GM12878 (cell line): ENCODE measurements around the gene NUDT22. TPM values are rescaled to one million over a fixed set of nuclear protein-coding genes. Genes with fewer than 3 reads are reported as not detected.
A peak's percentile ranks its signal among the peaks of the same experiment; 100 is the strongest.

ENCODE experiments used
- ATAC-seq: fragments of 200-7000 bp; cut with Tn5 transposase; 3 replicates; pipeline ENCODE4 v1.9.1; 2020; ENCODE audit warnings: mild to moderate bottlenecking, moderate library complexity
- BruUV-seq: library from RNA; stranded (reverse); fragments of 400-500 nt; replicated peaks from 2 replicates; lab custom pipeline; 2021; lab: Mats Ljungman, UMichigan
- CTCF ChIA-PET: fragments of 300-600 bp; sonication (Branson Sonifier 250); formaldehyde crosslinking; extraction: SDS; loops from one replicate; lab custom pipeline; 2021; ENCODE audit warnings: inconsistent platforms; lab: Yijun Ruan, JAX
- POLR2A ChIA-PET: fragments of 350-600 bp; formaldehyde crosslinking; extraction: SDS; loops from one replicate; lab custom pipeline; 2021; ENCODE audit warnings: inconsistent platforms; lab: Charles Lee
- RAD21 ChIA-PET: fragments of 300-600 bp; sonication (Branson Sonifier 250); formaldehyde crosslinking; loops from one replicate; lab custom pipeline; 2023; ENCODE audit warnings: antibody characterized with exemption; ENCODE audit not compliant: unreplicated experiment; lab: Charles Lee
- SMC1A ChIA-PET: fragments of 300-600 bp; sonication (Branson Sonifier 250); formaldehyde crosslinking; loops from one replicate; lab custom pipeline; 2023; ENCODE audit not compliant: unreplicated experiment, uncharacterized antibody; lab: Charles Lee
- DNase-seq: peaks from one replicate; pipeline ENCODE4 v3.0.0-alpha.2; 2011; ENCODE audit warnings: low read depth, low spot score
- FAIRE-seq: peaks from 3 replicates; lab custom pipeline; 2011; peaks lifted over from hg19 to GRCh38; lab: Jason Lieb, UNC
- H2AFZ ChIP-seq: 2 replicates; pipeline ENCODE4 v1.6.0; 2011; ENCODE audit warnings: low read depth, low read length, control low read depth; ENCODE audit not compliant: control insufficient read depth
- H3K27ac ChIP-seq: 2 replicates; pipeline ENCODE4 v1.5.1; 2011; ENCODE audit warnings: control low read depth; ENCODE audit not compliant: control insufficient read depth, insufficient read depth
- H3K27me3 ChIP-seq, 2 experiments: replicated peaks in 1 of 2; 2 replicates each; pipeline versions ENCODE4 v1.6.0 to v1.6.1; 2011; ENCODE audit warnings: low read length in 1 of 2; ENCODE audit not compliant: control insufficient read depth in 2 of 2, insufficient read depth in 2 of 2
- H3K36me3 ChIP-seq, 2 experiments: 2 replicates each; pipeline ENCODE4 v1.5.1; 2011; ENCODE audit warnings: low read length in 1 of 2; ENCODE audit not compliant: control insufficient read depth in 2 of 2, insufficient read depth in 2 of 2
- H3K4me1 ChIP-seq: 2 replicates; pipeline ENCODE4 v1.6.1; 2011; ENCODE audit warnings: mild to moderate bottlenecking, low read length, moderate library complexity, mixed read lengths; ENCODE audit not compliant: control insufficient read depth, insufficient read depth
- H3K4me2 ChIP-seq: 2 replicates; pipeline ENCODE4 v1.6.0; 2011; ENCODE audit warnings: control low read depth; ENCODE audit not compliant: control insufficient read depth, insufficient read depth
- H3K4me3 ChIP-seq: fragments of 200-600 bp; sonication (generic); 2 replicates; pipeline ENCODE4 v1.5.1; 2016
- H3K79me2 ChIP-seq: 2 replicates; pipeline ENCODE4 v1.6.0; 2011; ENCODE audit warnings: low read length; ENCODE audit not compliant: control insufficient read depth, insufficient read depth
- H3K9ac ChIP-seq: 2 replicates; pipeline ENCODE4 v1.8.0; 2011; ENCODE audit warnings: low read length, control low read depth, mixed read lengths; ENCODE audit not compliant: control insufficient read depth, insufficient read depth
- H3K9me3 ChIP-seq: replicated peaks from 3 replicates; pipeline ENCODE4 v1.5.1; 2011; ENCODE audit warnings: mild to moderate bottlenecking, low read length; ENCODE audit not compliant: control insufficient read depth, insufficient read depth
- H4K20me1 ChIP-seq: 2 replicates; pipeline ENCODE4 v1.6.0; 2011; ENCODE audit not compliant: control insufficient read depth, insufficient read depth
- ATF3 ChIP-seq: IDR thresholded peaks from 2 replicates; pipeline ENCODE4 v1.6.1; 2011; ENCODE audit warnings: low read depth, mild to moderate bottlenecking, low read length, moderate library complexity, borderline replicate concordance; ENCODE audit errors: extremely low read depth
- CBX3 ChIP-seq: fragments of 200-600 bp; sonication (generic); IDR thresholded peaks from 2 replicates; pipeline ENCODE4 v1.6.1; 2016; ENCODE audit warnings: low read depth, borderline replicate concordance
- CREB1 ChIP-seq: IDR thresholded peaks from 2 replicates; pipeline ENCODE4 v1.6.1; 2012; ENCODE audit warnings: low read depth, mild to moderate bottlenecking, inconsistent platforms
- HDGF ChIP-seq: fragments of 450-650 bp; IDR thresholded peaks from 2 replicates; pipeline ENCODE4 v1.6.1; 2016; ENCODE audit warnings: antibody characterized with exemption
- NFIC ChIP-seq: IDR thresholded peaks from 2 replicates; pipeline ENCODE4 v1.6.1; 2012; ENCODE audit warnings: low read depth, mild to moderate bottlenecking, inconsistent platforms, low read length, moderate library complexity
- NRF1 ChIP-seq: conservative IDR thresholded peaks from 2 replicates; pipeline ENCODE4 v1.6.1; 2011; ENCODE audit warnings: mild to moderate bottlenecking, low read depth, low read length, improper control_type of control experiment
- POLR2A ChIP-seq: IDR thresholded peaks from 2 replicates; pipeline ENCODE4 v1.6.1; 2011; ENCODE audit warnings: low read depth, mild to moderate bottlenecking, low read length
- RAD21 ChIP-seq: IDR thresholded peaks from 2 replicates; pipeline ENCODE4 v1.6.1; 2011; ENCODE audit warnings: mild to moderate bottlenecking, low read depth, low read length, moderate library complexity; ENCODE audit not compliant: insufficient read depth
- SMARCA5 ChIP-seq: fragments of 450-650 bp; IDR thresholded peaks from 2 replicates; pipeline ENCODE4 v1.6.1; 2017; ENCODE audit warnings: mild to moderate bottlenecking
- SREBF1 ChIP-seq: IDR thresholded peaks from 2 replicates; pipeline ENCODE4 v1.6.1; 2012; ENCODE audit warnings: mild to moderate bottlenecking, low read length
- SREBF2 ChIP-seq: IDR thresholded peaks from 2 replicates; pipeline ENCODE4 v1.6.1; 2012; ENCODE audit warnings: mild to moderate bottlenecking, low read length
- ZBED1 ChIP-seq: IDR thresholded peaks from 2 replicates; pipeline ENCODE4 v1.6.1; 2016; ENCODE audit warnings: borderline replicate concordance
- WGBS: methylation state at CpG from one replicate; pipeline ENCODE4 v1.1.6; 2016; ENCODE audit warnings: low lambda C conversion rate; ENCODE audit not compliant: insufficient replicate concordance, insufficient coverage; ENCODE audit errors: missing lambda C conversion rate; 5-methylcytosine and 5-hydroxymethylcytosine counted together
- in situ Hi-C: fragments of 300-500 bp; cut with MboI; formaldehyde crosslinking; loops from 9 replicates; pipeline ENCODE4 v1.14.3; 2018; ENCODE audit warnings: mixed read lengths
- intact Hi-C: fragments of 100-400 bp; cut with micrococcal nuclease; formaldehyde crosslinking; loops from one replicate; pipeline ENCODE4 v1.14.2; 2022; ENCODE audit not compliant: unreplicated experiment
- polyA plus RNA-seq, 11 experiments: library from polyadenylated mRNA; depleted of rRNA in 4 of 11; unstranded in 6 of 11; stranded (reverse) in 5 of 11; fragments of >200 nt; fragmentation: Nextera tagmentation in 4 of 11; fragmentation: Illumina TruSeq in 1 of 11; extraction: Ambion mirVana in 4 of 11; extraction: Trizol in 1 of 11; gene quantifications; 1 replicate in 1 of 11; 2 replicates in 10 of 11; pipeline versions ENCODE4 v1.2.1 to v1.2.3, GENCODE V29; 2011 to 2016; ENCODE audit warnings: inconsistent platforms in 2 of 11, missing spikeins in 2 of 11, low read depth in 1 of 11
- total RNA-seq, 4 experiments: library from RNA; depleted of rRNA in 3 of 4; stranded (reverse); fragments of >200 nt in 3 of 4; fragmentation: Illumina TruSeq in 1 of 4; extraction: Trizol in 1 of 4; gene quantifications; 2 replicates each; pipeline versions ENCODE4 v1.2.1 to v1.2.3, GENCODE V29; 2013 to 2021

The NUDT22 gene
- total and polyA plus RNA-seq, 10 of the 15 experiments (the other 5 are each of a cell fraction or from before 2014, with no cell fraction given), result 6.7 to 115 (median 64.7) TPM

- TF ChIP-seq ATF3 (no peak), CBX3 (no peak), NFIC (no peak), RAD21 (no peak), SREBF1 (no peak)
These were observed 14.6 kb downstream of the NUDT22 start, which contains the start of gene FKBP2 (continued) for GRCh38 chr11:64240435-64241240.

- Histone ChIP-seq H3K4me1 (peaks cover 37% of the 10 kb centered on the region), H3K27me3 (no peaks in the 10 kb centered on the region), H4K20me1 (no peaks in the 10 kb centered on the region), H3K27ac (peak overlapping the region; percentile 92), H3K4me2 (0 out of 2 replicates have a peak overlapping the region, but pooled peaks have one; percentile 90), H3K4me3 (peak overlapping the region; percentile 59), H3K9me3 (no peaks in the 10 kb centered on the region), H2AFZ (peak overlapping the region; percentile 82), H3K9ac (peak overlapping the region; percentile 87), H3K36me3 (peaks cover 0 to 15% of the 10 kb centered on the region in 2 experiments; a peak in 2 of 4 replicates), H3K79me2 (peaks cover 35% of the 10 kb centered on the region)
- DNase-seq, result peak; percentile 91
- in situ Hi-C loops, result loop anchor here (25.0 kb wide), 1 partner anchor 1621 kb away; the partner anchor contains the start of genes CFL1, EFEMP2 and MUS81
- ATAC-seq, result peak; percentile 83
- CTCF ChIA-PET, result interaction anchor here (0.6 to 6.2 kb wide), 11 partner anchors 10 to 77 kb away, joined by 3 to 31 read pairs (median 4); partner anchors contain the start of genes NUDT22, PLCB3, PRDX5 and TRMT112
- 0% methylated on average over 11 of the region's 24 CpGs for WGBS
- no TSS peak for BruUV-seq
- POLR2A ChIA-PET, result interaction anchor here (0.5 to 7.4 kb wide), 22 partner anchors 9 to 1569 kb away, joined by 3 to 77 read pairs (median 4); partner anchors contain the start of genes BAD, CATSPERZ, DNAJC4 and ESRRA
- intact Hi-C loops, result loop anchor here (2.0 kb wide), 2 partner anchors 36 to 64 kb away; partner anchors contain the start of gene ESRRA
- SMC1A ChIA-PET, result interaction anchor here (0.9 to 5.0 kb wide), 3 partner anchors 15 to 63 kb away, joined by 3 to 40 read pairs (median 6); partner anchors contain the start of genes FERMT3, NUDT22 and TRPT1
- RAD21 ChIA-PET, result interaction anchor here (0.7 to 8.6 kb wide), 11 partner anchors 9 to 76 kb away, joined by 3 to 104 read pairs (median 5); partner anchors contain the start of genes CATSPERZ, FERMT3, NUDT22 and PLCB3
- TF ChIP-seq CREB1, result no peak
- no peak for TF ChIP-seq SREBF2
- peak; percentile 100 for TF ChIP-seq HDGF
- TF ChIP-seq ZBED1, result no peak
- peak; percentile 65; the same call in 1 of the 2 replicates for TF ChIP-seq POLR2A
- no peak for TF ChIP-seq NRF1
- TF ChIP-seq SMARCA5, result no peak
- FAIRE-seq, result no peak
These were observed 15.1 kb downstream of the NUDT22 start for GRCh38 chr11:64241241-64241490.
